Activated naive CD8-positive, alpha-beta T cell (primary cell): ENCODE results near the gene DNMT3L.

Experiments
- H3K27ac Mint-ChIP-seq: one replicate; pipeline ENCODE4 v1.8.0; 2021; ENCODE audit warnings: mixed read lengths
- H3K27me3 Mint-ChIP-seq: one replicate; pipeline ENCODE4 v1.8.0; 2021; ENCODE audit warnings: mixed read lengths
- H3K36me3 Mint-ChIP-seq: one replicate; pipeline ENCODE4 v1.8.0; 2021; ENCODE audit warnings: mixed read lengths
- H3K4me1 Mint-ChIP-seq: one replicate; pipeline ENCODE4 v1.8.0; 2021; ENCODE audit warnings: low read depth, mixed read lengths
- H3K4me3 Mint-ChIP-seq: one replicate; pipeline ENCODE4 v1.8.0; 2021; ENCODE audit warnings: mild to moderate bottlenecking, mixed read lengths
- H3K9me3 Mint-ChIP-seq: one replicate; pipeline ENCODE4 v1.8.0; 2021; ENCODE audit warnings: low read depth, mixed read lengths

The DNMT3L gene

GRCh38 chr21:44271558-44272283 is 10.0 kb upstream of the DNMT3L start:
- H3K27me3 Mint-ChIP-seq: no peaks in the 10 kb centered on the region
- no peak overlapping the region for H3K27ac Mint-ChIP-seq
- H3K36me3 Mint-ChIP-seq: no peaks in the 10 kb centered on the region
- no peak overlapping the region for H3K4me3 Mint-ChIP-seq
- H3K4me1 Mint-ChIP-seq: no peaks in the 10 kb centered on the region
- H3K9me3 Mint-ChIP-seq: no peaks in the 10 kb centered on the region

- Mint-ChIP-seq H3K4me3 (no peak overlapping the region), H3K27me3 (no peaks in the 10 kb centered on the region), H3K36me3 (no peaks in the 10 kb centered on the region), H3K27ac (no peak overlapping the region), H3K4me1 (no peaks in the 10 kb centered on the region), H3K9me3 (no peaks in the 10 kb centered on the region)
Measured at GRCh38 chr21:44269090-44269489, 7.4 kb upstream of the DNMT3L start.

- H3K9me3 Mint-ChIP-seq: no peaks in the 10 kb centered on the region
- no peak overlapping the region for H3K27ac Mint-ChIP-seq
- H3K4me3 Mint-ChIP-seq: no peak overlapping the region
- no peaks in the 10 kb centered on the region for H3K4me1 Mint-ChIP-seq
- no peaks in the 10 kb centered on the region for H3K27me3 Mint-ChIP-seq
- no peaks in the 10 kb centered on the region for H3K36me3 Mint-ChIP-seq
Measured at GRCh38 chr21:44267655-44268142, 6.0 kb upstream of the DNMT3L start.

DNA sequence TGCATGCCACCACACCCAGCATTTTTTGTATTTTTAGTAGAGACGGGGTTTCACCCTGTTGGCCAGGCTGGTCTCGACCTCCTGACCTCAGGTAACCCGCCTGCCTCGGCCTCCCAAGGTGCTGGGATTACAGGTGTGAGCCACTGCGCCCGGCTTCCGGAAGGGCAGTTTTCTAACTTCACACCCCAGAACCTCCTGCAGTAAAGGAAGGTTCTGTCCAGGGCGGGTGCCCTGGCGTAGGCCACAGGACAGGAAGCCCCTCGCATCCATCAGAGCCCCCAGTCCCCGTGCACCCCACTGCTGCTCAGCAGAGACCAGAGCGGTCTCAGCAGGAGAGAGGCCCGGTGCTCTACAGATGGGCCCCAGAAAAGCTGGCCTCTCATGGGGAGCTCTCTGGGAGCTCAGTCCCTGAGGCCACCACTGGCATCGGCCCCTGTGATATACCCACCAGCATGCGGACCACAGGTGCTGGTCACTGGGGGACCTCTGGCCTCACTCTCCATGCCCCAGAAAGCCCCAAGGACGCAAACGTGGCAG is 4.1 kb upstream of the DNMT3L start:
- no peaks in the 10 kb centered on the region for H3K9me3 Mint-ChIP-seq
- no peaks in the 10 kb centered on the region for H3K4me1 Mint-ChIP-seq

GRCh38 chr21:44263768-44264167 is 2.1 kb upstream of the DNMT3L start:
- no peaks in the 10 kb centered on the region for H3K36me3 Mint-ChIP-seq
- no peak overlapping the region for H3K27ac Mint-ChIP-seq
- no peaks in the 10 kb centered on the region for H3K27me3 Mint-ChIP-seq
- no peak overlapping the region for H3K4me3 Mint-ChIP-seq
- no peaks in the 10 kb centered on the region for H3K4me1 Mint-ChIP-seq
- no peaks in the 10 kb centered on the region for H3K9me3 Mint-ChIP-seq

More for the DNA sequence above, 4.1 kb upstream of the DNMT3L start:
- Mint-ChIP-seq H3K27ac (no peak overlapping the region), H3K36me3 (no peaks in the 10 kb centered on the region), H3K27me3 (no peaks in the 10 kb centered on the region), H3K4me3 (no peak overlapping the region)

GRCh38 chr21:44263221-44263760 is 1.6 kb upstream of the DNMT3L start:
- no peak overlapping the region for H3K4me3 Mint-ChIP-seq
- no peaks in the 10 kb centered on the region for H3K36me3 Mint-ChIP-seq
- no peaks in the 10 kb centered on the region for H3K9me3 Mint-ChIP-seq
- no peaks in the 10 kb centered on the region for H3K27me3 Mint-ChIP-seq
- H3K4me1 Mint-ChIP-seq: no peaks in the 10 kb centered on the region
- no peak overlapping the region for H3K27ac Mint-ChIP-seq

DNA sequence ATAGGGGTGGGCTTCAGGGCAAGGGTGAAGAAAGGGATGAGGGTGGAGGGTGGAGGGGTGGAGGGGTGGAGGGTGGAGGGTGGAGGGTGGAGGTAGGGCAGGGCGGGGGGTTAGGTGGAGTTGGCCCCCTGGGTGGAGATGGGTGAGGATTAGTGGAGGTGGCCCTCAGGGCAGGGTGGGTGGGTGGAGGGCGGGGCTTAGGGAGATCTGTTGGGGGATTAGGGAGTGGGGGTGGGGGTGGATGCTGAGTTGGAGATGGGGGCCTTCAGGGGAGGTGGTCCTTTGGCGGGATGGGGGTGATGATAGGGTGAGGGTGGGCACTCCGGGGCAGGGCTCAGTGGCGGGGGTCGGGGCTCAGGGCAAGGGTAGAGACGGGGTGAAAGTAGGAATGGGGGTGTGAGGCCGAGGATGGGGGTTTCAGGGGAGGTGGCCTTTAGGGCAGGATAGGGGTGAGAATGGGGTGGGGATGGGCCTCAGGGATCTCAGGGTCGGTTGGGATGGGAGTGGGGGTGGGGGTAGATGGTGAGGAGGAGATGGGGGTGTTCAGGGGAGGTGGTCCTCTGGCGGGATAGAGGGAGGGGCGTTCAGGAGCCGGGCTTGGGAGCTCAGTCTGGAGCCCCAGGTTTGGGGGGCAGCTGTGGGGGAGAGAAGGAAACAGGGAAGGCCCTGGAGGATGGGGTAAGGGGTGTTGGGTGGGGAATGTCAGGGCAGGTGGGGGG is 800 bp upstream of the DNMT3L start:
- Mint-ChIP-seq H3K9me3 (no peaks in the 10 kb centered on the region), H3K36me3 (no peaks in the 10 kb centered on the region), H3K27me3 (no peaks in the 10 kb centered on the region), H3K27ac (no peak overlapping the region), H3K4me1 (no peaks in the 10 kb centered on the region), H3K4me3 (no peak overlapping the region)

- Mint-ChIP-seq H3K27ac (no peak overlapping the region), H3K9me3 (no peaks in the 10 kb centered on the region), H3K4me3 (no peak overlapping the region), H3K4me1 (no peaks in the 10 kb centered on the region), H3K36me3 (no peaks in the 10 kb centered on the region), H3K27me3 (no peaks in the 10 kb centered on the region)
Measured at GRCh38 chr21:44260791-44261631, 686 bp downstream of the DNMT3L start.

DNA sequence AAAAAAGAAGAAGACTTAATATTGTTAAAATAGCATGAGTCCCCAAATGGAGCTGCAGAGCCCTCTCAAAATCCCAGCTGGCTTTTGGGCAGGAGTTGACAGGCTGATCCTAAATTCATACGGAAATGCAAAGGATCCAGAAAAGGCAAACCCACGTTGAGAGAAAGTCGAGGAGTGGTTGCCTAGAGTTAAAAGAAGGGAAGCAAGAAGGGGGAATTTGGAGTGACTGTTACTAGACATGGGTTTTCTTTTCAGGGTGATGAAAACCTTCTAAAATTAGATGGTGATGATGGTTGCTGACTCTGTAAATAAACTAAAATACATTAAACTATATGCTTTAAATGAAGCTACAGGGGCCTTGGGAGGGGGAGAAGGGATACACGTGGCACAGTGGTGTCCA is 1.6 kb downstream of the DNMT3L start:
- Mint-ChIP-seq H3K9me3 (no peaks in the 10 kb centered on the region), H3K36me3 (no peaks in the 10 kb centered on the region), H3K4me1 (no peaks in the 10 kb centered on the region), H3K4me3 (no peak overlapping the region), H3K27ac (no peak overlapping the region), H3K27me3 (no peaks in the 10 kb centered on the region)

- H3K27ac Mint-ChIP-seq: no peak overlapping the region
- peaks cover 2% of the 10 kb centered on the region for H3K27me3 Mint-ChIP-seq
- H3K4me3 Mint-ChIP-seq: no peak overlapping the region
- peaks cover 2% of the 10 kb centered on the region for H3K4me1 Mint-ChIP-seq
- H3K36me3 Mint-ChIP-seq: no peaks in the 10 kb centered on the region
- no peaks in the 10 kb centered on the region for H3K9me3 Mint-ChIP-seq
Measured at GRCh38 chr21:44259082-44259705, 2.5 kb downstream of the DNMT3L start.

DNA sequence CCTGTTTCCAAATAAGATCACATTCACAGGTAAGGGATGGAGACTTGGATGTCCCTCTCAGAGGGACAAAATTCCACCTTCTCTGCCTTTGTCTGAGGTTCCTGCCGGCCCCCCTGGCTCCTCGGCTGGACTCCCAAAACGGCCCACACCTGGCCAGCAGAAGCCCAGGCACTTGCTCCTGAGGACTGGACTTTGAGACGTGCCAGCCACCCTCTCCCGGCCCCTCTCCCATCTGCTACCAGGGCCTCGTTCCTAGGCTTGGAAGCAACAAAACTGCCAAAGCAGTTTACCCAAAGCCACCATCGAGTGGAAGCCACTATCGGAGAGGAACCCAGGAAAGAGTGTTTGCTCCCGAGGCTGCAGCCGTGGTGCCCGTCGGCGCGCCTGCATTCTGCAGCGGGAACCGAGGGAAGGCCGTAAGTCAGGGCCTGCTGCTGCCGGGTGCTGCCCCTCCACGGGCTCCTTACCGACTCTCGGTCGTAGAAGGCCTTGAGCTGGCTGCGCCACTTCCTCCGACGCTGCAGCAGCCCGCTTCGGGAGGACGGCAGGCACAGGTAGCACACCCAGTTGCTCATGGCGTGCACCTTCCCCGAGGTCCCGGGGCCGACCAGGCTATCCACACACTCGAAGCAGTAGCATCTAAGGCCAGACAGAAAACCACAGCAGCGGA is 3.5 kb downstream of the DNMT3L start:
- H3K9me3 Mint-ChIP-seq: no peaks in the 10 kb centered on the region
- no peaks in the 10 kb centered on the region for H3K36me3 Mint-ChIP-seq
- H3K27ac Mint-ChIP-seq: no peak overlapping the region
- H3K27me3 Mint-ChIP-seq: peaks cover 2% of the 10 kb centered on the region
- no peak overlapping the region for H3K4me3 Mint-ChIP-seq
- peaks cover 2% of the 10 kb centered on the region for H3K4me1 Mint-ChIP-seq

DNA sequence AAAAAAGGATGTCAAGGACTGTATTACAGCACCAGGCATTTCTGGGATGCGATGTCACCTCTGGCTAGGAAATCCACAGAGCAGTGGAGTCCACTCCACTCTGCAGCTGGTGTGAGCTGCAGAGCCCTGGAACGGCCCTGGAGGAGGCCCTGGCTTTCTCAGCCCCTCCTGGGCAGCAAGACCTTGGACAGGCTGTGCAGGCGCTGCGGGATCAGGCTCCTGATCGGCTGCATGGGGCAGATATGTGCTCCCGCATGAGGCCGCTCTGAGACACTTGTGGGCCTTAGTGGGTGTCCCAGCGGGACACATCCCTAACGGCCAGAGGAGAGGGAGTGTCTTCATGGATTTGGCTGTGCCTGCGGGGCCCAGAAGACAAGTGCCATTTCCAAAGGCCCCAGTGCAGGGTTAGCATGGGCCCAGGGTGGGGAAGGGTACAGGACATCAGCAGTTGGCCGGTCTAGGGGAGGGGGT is 6.2 kb downstream of the DNMT3L start:
- Mint-ChIP-seq H3K9me3 (no peaks in the 10 kb centered on the region), H3K27me3 (peaks cover 2% of the 10 kb centered on the region), H3K4me1 (peaks cover 2% of the 10 kb centered on the region), H3K27ac (no peak overlapping the region), H3K4me3 (no peak overlapping the region), H3K36me3 (no peaks in the 10 kb centered on the region)

- Mint-ChIP-seq H3K9me3 (no peaks in the 10 kb centered on the region), H3K27me3 (peaks cover 2% of the 10 kb centered on the region), H3K36me3 (no peaks in the 10 kb centered on the region), H3K4me3 (no peak overlapping the region), H3K27ac (no peak overlapping the region), H3K4me1 (peaks cover 2% of the 10 kb centered on the region)
Measured at GRCh38 chr21:44253832-44254710, 7.6 kb downstream of the DNMT3L start.
